A673 (cell line): ENCODE data around the gene ZBED1.
"Not testable (repeated sequence)": the region's sequence is repeated elsewhere in the genome, so short reads cannot be mapped to it uniquely, and the experiment has no call there.

ENCODE experiments used
- CTCF ChIP-seq: fragments of 300-800, 200-600 bp; sonication (generic); conservative IDR thresholded peaks from 2 replicates; pipeline ENCODE4 v1.5.1; 2017; ENCODE audit warnings: low read depth, mild to moderate bottlenecking, antibody characterized with exemption, low read length, moderate library complexity, mixed read lengths
- EZH2 ChIP-seq: fragments of 200-600 bp; sonication (generic); IDR thresholded peaks from 2 replicates; pipeline ENCODE4 v1.6.1; 2017; ENCODE audit warnings: borderline replicate concordance, low read depth, mild to moderate bottlenecking, mixed read lengths, antibody characterized with exemption, low read length; ENCODE audit not compliant: poor library complexity, severe bottlenecking

DNA sequence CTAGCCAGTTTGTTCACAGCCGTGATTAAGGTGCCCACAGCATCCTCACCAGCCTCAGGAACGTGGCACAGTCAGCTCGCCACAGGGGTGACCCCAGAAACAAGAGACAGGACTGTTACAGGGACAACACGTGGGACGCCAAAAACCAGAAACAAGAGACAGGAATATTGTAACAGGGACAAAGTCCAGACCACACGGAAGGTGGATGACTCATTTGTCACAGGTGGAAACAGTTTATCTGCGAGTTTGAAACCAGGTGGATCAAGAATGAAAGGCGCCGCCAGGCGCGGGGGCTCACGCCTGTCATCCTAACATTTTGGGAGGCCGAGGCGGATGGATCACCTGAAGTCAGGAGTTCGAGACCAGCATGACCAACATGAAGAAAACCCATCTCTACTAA lies 27.7 kb downstream of the ZBED1 start:
- TF ChIP-seq CTCF, EZH2: not testable (repeated sequence)
